DOHH2 (cell line): Measurements from ENCODE around the gene FOXB2.

Experiments
- CTCF ChIP-seq: fragments of 200-600 bp; sonication (generic); IDR thresholded peaks from one replicate; pipeline ENCODE4 v1.5.1; 2014; ENCODE audit warnings: antibody characterized with exemption, mild to moderate bottlenecking, low read depth, low read length; ENCODE audit not compliant: poor library complexity, severe bottlenecking
- EZH2phosphoT487 ChIP-seq: fragments of 200-600 bp; sonication (generic); IDR thresholded peaks from 2 replicates; pipeline ENCODE4 v1.6.1; 2017; ENCODE audit warnings: borderline replicate concordance, mild to moderate bottlenecking, antibody characterized with exemption, low read length, moderate library complexity, mixed read lengths

GRCh38 chr9:77028478-77028877 lies 9.0 kb downstream of the FOXB2 start:
- TF ChIP-seq CTCF (no peak), EZH2phosphoT487 (no peak)
